ENCODE results near the gene TM7SF2. TPM values are rescaled to one million over a fixed set of nuclear protein-coding genes. Genes with fewer than 3 reads are reported as not detected.

The TM7SF2 gene
- total RNA-seq, 4 donors from 2014 or later, result 20.0 to 99.4 (median 53.5) TPM

DNA sequence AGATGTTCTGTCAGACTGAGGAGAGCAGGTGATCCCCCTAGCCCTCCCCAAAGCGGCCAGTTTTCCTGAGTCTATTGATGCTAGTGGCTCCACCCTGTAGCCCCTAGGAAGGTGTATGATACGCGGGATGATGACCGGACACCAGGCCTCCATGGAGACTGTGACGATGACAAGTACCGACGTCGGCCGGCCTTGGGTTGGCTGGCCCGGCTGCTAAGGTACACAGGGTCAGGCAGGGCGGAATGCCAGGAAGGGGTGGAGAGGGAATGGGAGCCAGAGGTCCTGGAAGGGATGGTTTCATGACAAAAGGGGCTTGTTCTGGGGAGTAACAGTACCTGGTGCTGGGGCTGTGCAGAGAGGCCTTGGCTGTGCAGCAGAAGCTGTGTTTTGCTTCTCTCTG is 24.5 kb upstream of the TM7SF2 start:
- Histone ChIP-seq H3K9me3 (no peaks in the 10 kb centered on the region), H3K36me3 (peaks cover 7 to 22% of the 10 kb centered on the region in 2 donors), H3K27ac (no peak overlapping the region), H3K4me3 (replicated peaks in 1 of 3) (no peak overlapping the region), H3K27me3 (no peaks in the 10 kb centered on the region), H3K4me1 (peaks cover 8 to 17% of the 10 kb centered on the region in 2 donors)
- intact Hi-C loops (cut with DNase I), result no loop called here
- DNase-seq, result no peak
- TF ChIP-seq, protein P1, sequence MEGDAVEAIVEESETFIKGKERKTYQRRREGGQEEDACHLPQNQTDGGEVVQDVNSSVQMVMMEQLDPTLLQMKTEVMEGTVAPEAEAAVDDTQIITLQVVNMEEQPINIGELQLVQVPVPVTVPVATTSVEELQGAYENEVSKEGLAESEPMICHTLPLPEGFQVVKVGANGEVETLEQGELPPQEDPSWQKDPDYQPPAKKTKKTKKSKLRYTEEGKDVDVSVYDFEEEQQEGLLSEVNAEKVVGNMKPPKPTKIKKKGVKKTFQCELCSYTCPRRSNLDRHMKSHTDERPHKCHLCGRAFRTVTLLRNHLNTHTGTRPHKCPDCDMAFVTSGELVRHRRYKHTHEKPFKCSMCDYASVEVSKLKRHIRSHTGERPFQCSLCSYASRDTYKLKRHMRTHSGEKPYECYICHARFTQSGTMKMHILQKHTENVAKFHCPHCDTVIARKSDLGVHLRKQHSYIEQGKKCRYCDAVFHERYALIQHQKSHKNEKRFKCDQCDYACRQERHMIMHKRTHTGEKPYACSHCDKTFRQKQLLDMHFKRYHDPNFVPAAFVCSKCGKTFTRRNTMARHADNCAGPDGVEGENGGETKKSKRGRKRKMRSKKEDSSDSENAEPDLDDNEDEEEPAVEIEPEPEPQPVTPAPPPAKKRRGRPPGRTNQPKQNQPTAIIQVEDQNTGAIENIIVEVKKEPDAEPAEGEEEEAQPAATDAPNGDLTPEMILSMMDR (IDR thresholded peaks at IDR 0.05), result no peak
- no peak for TF ChIP-seq POLR2A (IDR thresholded peaks at IDR 0.05)
- WGBS, 2 donors, result 95 to 97% methylated on average over 11 of the region's 11 CpGs

DNA sequence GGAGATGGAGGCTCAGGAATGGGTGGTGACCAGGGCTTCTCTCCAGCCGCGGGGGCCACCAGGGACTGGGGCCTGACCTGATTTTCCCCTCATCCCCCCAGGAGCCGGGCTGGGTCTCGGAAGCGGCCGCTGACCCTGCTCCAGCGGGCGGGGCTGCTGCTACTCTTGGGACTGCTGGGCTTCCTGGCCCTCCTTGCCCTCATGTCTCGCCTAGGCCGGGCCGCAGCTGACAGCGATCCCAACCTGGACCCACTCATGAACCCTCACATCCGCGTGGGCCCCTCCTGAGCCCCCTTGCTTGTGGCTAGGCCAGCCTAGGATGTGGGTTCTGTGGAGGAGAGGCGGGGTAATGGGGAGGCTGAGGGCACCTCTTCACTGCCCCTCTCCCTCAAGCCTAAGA is 23.8 kb upstream of the TM7SF2 start:
- WGBS, 2 donors, result 93 to 94% methylated on average over 6 of the region's 15 CpGs
- DNase-seq, result no peak
- intact Hi-C loops (cut with DNase I), result no loop called here
- no peaks in the 10 kb centered on the region for H3K9me3 ChIP-seq
- H3K4me1 ChIP-seq, result peaks cover 8 to 17% of the 10 kb centered on the region in 2 donors
- H3K4me3 ChIP-seq (replicated peaks in 1 of 3), result no peak overlapping the region
- no peaks in the 10 kb centered on the region for H3K27me3 ChIP-seq
- H3K36me3 ChIP-seq, result peaks cover 7 to 22% of the 10 kb centered on the region in 2 donors
- no peak overlapping the region for H3K27ac ChIP-seq
- TF ChIP-seq, protein P1 (IDR thresholded peaks at IDR 0.05), result no peak
- no peak for TF ChIP-seq POLR2A (IDR thresholded peaks at IDR 0.05)

GRCh38 chr11:65089621-65090020 is 22.1 kb upstream of the TM7SF2 start:
- Histone ChIP-seq H3K27me3 (no peaks in the 10 kb centered on the region), H3K27ac (no peak overlapping the region), H3K9me3 (no peaks in the 10 kb centered on the region), H3K36me3 (peaks cover 7 to 22% of the 10 kb centered on the region in 2 donors), H3K4me1 (peaks cover 6 to 11% of the 10 kb centered on the region in 2 donors), H3K4me3 (replicated peaks in 1 of 3) (no peak overlapping the region)
- DNase-seq, result no peak
- intact Hi-C loops (cut with DNase I), result no loop called here
- TF ChIP-seq POLR2A (IDR thresholded peaks at IDR 0.05), result no peak
- TF ChIP-seq, protein P1 (IDR thresholded peaks at IDR 0.05), result no peak
- 97 to 98% methylated on average over 4 of the region's 4 CpGs for WGBS, 2 donors

DNA sequence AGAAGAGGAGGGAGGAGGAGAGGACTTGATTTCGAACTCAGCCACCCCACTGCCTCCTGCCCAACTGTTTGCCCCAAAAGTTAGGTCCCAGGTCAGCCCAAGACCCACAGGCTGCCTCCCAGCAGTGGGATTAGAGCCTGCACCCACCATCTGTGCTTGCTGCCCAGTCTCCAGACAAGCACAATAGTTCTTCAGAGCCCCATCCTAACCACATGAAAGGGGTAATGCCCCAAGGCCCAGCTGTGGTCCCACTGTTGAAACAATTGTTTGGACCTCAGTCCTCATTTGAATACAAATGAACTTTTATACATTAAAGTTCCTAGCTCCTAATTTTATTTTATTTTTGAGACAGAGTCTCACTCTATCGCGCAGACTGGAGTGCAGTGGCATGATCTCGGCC is 21.0 kb upstream of the TM7SF2 start:
- DNase-seq, result no peak
- intact Hi-C loops (cut with DNase I), result no loop called here
- H3K9me3 ChIP-seq, result no peaks in the 10 kb centered on the region
- no peak overlapping the region for H3K4me3 ChIP-seq (replicated peaks in 1 of 3)
- H3K36me3 ChIP-seq, result peaks cover 7 to 22% of the 10 kb centered on the region in 2 donors
- H3K27me3 ChIP-seq, result no peaks in the 10 kb centered on the region
- no peak for TF ChIP-seq POLR2A (IDR thresholded peaks at IDR 0.05)
- TF ChIP-seq, protein P1 (IDR thresholded peaks at IDR 0.05), result no peak
- no peak overlapping the region for H3K27ac ChIP-seq
- 96 to 98% methylated on average over 4 of the region's 4 CpGs for WGBS, 2 donors
- H3K4me1 ChIP-seq, result peaks cover under 1 to 2% of the 10 kb centered on the region in 2 donors

- Histone ChIP-seq H3K27ac (peak overlapping the region in 2 of 3 donors; percentile 47 to 82), H3K27me3 (no peaks in the 10 kb centered on the region), H3K4me3 (replicated peaks in 1 of 3) (no peak overlapping the region), H3K4me1 (peaks cover 9 to 12% of the 10 kb centered on the region in 2 donors), H3K9me3 (no peaks in the 10 kb centered on the region), H3K36me3 (peaks cover 0 to 3% of the 10 kb centered on the region in 2 donors)
- DNase-seq, result no peak
- WGBS, 2 donors, result 75 to 83% methylated on average over 20 to 22 of the region's 22 CpGs
- intact Hi-C loops (cut with DNase I), result no loop called here
- TF ChIP-seq POLR2A (IDR thresholded peaks at IDR 0.05), result no peak
- TF ChIP-seq, protein P1 (IDR thresholded peaks at IDR 0.05), result no peak
Observed at GRCh38 chr11:65095427-65095826, 16.2 kb upstream of the TM7SF2 start.
